Measurements from ENCODE around the gene MRM1.

MRM1 gene

DNA sequence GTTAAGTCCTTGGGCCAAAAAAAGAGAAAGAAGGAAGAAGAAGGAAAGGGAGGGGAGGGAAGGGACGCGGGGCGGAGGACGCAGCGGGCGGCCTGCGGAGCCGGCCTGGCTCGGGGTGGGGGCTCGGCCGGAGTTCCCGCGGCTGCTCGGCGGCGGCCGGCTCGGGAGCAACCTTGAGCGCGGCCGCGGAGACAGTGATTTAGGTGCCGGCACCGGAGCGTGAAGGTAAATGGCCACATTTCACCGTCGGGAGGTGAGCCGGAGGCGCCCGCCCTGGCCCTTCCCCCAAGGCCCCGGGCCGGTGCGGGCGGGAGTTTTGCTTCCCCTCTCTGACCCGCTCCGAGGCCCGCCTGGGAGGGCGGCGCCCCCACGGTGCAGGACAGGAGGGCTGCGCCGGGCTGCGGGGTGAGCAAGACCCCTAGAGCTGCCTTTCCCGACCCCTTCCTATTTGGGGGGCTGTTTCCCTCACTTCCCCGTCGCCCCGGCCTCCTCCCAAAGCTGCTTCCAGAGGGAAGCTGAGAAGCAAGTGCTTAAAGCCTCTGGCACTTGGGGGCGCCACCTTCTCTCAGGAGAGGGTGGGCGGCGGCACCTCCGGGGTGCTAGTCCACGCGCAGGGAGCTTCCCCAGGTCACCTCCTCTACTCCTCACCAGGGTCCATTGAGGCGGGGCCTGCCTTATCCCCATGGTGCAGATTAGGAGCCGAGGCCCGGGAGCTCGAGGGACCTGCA is 56.5 kb downstream of the MRM1 start:
- no peak for ATAC-seq
- TF ChIP-seq TOX (CRISPR knock-in tag; IDR thresholded peaks at IDR 0.05; ENCODE audit: borderline replicate concordance) (no peak), ZNF8 (CRISPR knock-in tag; IDR thresholded peaks at IDR 0.05) (no peak), TCF4 (CRISPR knock-in tag; IDR thresholded peaks at IDR 0.05; ENCODE audit: borderline replicate concordance) (no peak), OSR1 (CRISPR knock-in tag; IDR thresholded peaks at IDR 0.05) (no peak), ISL1 (CRISPR knock-in tag; IDR thresholded peaks at IDR 0.05) (no peak), SNAI2 (CRISPR knock-in tag; IDR thresholded peaks at IDR 0.05) (no peak), ESRRG (CRISPR knock-in tag; IDR thresholded peaks at IDR 0.05) (no peak), ARNTL (CRISPR knock-in tag; IDR thresholded peaks at IDR 0.05; ENCODE audit: borderline replicate concordance, low read depth) (no peak)
- TF ChIP-seq, protein P1, sequence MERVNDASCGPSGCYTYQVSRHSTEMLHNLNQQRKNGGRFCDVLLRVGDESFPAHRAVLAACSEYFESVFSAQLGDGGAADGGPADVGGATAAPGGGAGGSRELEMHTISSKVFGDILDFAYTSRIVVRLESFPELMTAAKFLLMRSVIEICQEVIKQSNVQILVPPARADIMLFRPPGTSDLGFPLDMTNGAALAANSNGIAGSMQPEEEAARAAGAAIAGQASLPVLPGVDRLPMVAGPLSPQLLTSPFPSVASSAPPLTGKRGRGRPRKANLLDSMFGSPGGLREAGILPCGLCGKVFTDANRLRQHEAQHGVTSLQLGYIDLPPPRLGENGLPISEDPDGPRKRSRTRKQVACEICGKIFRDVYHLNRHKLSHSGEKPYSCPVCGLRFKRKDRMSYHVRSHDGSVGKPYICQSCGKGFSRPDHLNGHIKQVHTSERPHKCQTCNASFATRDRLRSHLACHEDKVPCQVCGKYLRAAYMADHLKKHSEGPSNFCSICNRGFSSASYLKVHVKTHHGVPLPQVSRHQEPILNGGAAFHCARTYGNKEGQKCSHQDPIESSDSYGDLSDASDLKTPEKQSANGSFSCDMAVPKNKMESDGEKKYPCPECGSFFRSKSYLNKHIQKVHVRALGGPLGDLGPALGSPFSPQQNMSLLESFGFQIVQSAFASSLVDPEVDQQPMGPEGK (CRISPR knock-in tag; IDR thresholded peaks at IDR 0.05; ENCODE audit: borderline replicate concordance), result no peak
- TF ChIP-seq, protein P2, sequence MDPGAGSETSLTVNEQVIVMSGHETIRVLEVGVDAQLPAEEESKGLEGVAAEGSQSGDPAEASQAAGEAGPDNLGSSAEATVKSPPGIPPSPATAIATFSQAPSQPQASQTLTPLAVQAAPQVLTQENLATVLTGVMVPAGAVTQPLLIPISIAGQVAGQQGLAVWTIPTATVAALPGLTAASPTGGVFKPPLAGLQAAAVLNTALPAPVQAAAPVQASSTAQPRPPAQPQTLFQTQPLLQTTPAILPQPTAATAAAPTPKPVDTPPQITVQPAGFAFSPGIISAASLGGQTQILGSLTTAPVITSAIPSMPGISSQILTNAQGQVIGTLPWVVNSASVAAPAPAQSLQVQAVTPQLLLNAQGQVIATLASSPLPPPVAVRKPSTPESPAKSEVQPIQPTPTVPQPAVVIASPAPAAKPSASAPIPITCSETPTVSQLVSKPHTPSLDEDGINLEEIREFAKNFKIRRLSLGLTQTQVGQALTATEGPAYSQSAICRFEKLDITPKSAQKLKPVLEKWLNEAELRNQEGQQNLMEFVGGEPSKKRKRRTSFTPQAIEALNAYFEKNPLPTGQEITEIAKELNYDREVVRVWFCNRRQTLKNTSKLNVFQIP (CRISPR knock-in tag; IDR thresholded peaks at IDR 0.05; ENCODE audit: borderline replicate concordance, low read depth), result no peak
